Smooth muscle cell of the brain vasculature (primary cell): ENCODE results near the gene PRR4.

ENCODE experiments used
- DNase-seq: peaks from one replicate; pipeline ENCODE4 v3.0.0-alpha.2; 2012; ENCODE audit warnings: low read depth, low spot score

PRR4 gene, protein sequence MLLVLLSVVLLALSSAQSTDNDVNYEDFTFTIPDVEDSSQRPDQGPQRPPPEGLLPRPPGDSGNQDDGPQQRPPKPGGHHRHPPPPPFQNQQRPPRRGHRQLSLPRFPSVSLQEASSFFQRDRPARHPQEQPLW

DNA sequence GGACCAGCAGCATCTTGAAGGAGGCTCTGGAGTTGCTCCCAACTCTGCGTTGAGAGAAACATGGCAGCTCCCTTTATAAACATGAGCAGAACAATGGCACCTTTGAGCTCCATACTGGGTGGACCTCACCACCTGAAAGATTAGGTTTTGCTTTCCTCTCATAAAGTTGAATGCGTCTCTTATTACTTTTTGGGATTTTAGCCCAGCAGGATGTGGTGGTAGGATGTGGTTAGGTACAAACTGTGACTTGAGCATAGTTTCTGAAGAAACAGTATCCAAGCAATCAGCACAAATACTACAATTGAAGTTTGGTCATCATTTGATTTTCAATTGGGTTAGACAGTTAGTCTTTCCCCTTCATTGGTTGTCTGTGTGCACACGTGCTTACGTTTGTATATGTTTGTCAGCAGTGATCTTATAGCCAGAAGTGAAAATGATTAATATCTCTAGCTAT is at the start of gene PRR4:
Gene PRR4, minus strand, starts transcription at position 51 of the 454 bp plus-strand sequence. Its CDS starts 38 bp downstream, at position 13.
- DNase-seq, result no peak

DNA sequence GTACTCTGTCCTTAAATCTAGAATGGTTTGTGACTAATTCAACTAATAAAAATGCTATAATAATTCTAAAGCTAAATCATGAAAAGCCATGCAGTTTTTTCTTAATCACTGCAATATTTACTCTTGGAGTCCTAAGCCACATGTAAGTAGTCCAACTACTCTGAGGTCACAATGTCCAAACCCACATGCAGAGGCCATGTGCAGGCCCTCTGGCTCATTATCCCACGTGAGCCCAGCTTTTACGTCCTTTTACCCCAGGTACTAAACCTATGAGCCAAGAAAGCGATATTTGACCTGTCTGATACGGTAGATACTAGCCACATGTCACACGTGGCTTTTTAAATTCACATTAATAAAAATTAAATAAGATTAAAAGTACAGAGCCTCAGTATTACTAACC is 47.6 kb upstream of the PRR4 start:
- DNase-seq, result no peak

DNA sequence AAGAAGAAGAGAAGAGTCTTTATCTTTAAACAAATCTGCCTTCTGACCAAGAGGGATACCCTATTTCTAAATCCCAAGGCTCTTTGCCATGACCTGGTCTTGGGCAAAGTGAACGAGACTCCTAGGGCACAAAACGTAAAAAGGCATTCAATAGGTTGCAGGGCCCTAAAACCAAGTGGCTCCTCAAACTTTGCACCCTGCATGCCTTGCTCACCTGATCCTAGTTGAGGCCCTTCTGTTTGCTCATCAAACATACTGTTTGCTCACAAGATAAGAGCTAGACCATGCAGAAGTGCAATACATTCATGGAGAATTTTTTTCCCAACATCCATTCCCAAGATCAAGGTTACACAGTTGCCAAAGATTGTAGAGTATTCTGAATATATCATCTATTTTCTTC is 42.7 kb upstream of the PRR4 start:
- DNase-seq, result no peak

DNA sequence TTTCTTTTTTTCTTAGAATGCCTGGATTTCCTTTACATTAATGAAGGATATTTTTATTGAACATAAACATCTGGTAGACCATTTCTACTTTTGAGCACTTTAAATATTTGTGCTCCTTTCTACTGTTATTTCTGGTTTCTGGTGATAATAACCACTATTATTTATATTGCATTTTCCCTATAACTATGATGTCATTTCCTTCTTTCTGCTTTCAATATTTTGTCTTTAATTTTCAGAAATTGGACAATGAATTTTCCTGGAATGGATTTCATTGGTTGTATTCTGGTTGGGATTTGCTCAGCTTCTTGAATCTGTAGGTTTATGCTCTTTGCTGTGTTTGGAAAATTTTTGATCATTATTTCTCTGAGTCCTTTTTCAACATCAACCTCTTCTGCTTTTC is 40.0 kb upstream of the PRR4 start:
- DNase-seq, result no peak

DNA sequence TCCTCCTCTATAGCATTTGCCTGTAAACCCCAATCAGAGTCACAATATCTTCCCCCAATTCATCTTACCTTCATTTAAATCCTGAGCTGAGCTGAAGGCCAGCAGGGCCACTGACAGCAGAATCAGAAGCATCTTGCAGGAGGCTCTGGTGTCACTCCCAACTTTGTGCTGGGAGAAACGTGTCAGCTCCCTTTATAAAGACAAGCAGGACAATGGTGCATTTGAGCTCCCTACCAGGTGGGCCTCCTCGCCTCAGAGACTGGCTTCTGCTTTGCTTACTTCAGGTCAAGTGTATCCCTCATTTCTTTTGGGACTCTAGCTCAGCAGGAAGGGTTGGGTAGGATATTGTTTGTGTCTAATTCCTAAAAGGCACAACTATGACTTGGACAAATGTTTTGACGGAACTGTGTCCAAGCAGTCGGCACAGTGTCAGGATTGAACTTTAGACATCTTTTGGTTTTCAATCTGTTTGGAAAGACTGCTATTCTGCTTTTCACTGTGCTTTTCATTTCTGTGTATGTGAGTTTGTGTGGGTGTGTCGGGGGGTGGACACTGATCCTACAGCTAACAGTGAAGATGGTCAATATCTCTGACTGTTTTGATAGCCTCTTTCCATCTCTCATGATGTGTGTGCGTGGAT is 34.9 kb upstream of the PRR4 start, which contains the start of gene PRH1:
Gene PRH1, minus strand, starts transcription at position 170 of the 640 bp plus-strand sequence. Its CDS starts 38 bp downstream, at position 132.
- DNase-seq, result no peak

DNA sequence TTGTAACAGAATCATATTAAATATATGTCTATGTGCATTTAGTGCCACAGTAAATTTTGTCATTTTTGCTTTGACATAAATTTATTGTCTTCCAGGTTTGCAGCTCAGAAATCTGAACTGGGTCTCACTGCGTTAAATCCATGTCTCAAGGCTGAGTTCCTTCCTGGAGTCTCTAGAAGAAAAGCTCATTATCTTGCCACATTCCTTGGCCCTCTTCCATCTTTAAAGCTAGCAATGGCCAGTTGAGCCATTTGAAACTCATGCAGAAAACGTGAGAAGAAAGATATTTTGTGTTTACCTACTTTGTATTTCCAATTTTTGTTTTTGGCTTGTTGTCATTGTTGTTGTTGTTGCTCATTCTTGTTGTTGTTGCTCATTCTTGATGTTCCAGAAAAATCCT is 24.1 kb upstream of the PRR4 start:
- DNase-seq, result no peak

DNA sequence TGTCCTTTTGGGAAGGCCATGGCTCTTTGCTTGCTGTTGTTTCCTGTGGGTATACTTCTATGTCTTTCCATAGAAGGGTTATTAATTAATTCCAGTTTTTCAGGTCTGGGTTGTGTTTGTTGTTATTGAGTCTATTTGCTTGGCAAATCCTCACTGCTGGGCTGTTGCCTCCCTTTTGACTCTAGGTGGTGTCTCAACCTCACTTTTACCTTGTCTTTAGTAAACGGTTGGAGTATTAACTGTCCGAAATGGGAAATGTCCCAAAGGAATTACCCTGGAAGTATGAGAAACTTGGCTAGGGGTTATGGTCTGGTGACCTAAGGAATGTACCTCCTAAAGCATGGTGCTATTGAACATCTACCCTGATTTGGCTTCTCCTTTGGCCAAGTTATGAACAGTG is 18.1 kb upstream of the PRR4 start:
- no peak for DNase-seq

DNA sequence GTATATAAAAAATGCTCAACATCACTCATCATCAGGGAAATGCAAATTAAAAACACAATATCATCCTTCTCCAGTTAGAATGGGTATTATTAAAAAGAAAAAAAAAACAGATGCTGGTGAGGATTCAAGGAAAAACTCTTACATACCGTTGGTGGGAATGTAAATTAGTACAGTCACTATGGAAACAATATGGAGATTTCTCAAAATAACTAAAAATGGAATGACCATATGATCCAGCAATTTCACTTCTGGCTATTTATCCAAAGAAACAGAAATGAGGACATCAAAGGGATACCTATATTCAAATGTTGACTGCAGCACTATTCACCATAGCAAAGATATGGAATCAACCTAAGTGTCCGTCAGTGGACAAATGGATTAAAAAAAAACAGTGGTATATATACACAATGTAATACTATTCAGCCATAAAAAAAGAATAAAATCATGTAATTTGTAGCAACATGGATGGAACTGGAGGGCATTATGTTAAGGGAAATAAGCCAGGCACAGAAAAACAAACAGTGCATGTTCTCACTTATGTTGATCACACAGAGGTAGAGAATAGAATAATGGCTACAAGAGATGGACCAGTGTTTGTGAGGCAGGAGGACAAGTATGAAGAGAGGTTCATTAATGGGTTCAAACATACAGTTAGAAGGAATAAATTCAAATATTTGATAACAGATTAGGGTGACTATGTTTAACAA is 14.4 kb upstream of the PRR4 start:
- DNase-seq, result no peak

DNA sequence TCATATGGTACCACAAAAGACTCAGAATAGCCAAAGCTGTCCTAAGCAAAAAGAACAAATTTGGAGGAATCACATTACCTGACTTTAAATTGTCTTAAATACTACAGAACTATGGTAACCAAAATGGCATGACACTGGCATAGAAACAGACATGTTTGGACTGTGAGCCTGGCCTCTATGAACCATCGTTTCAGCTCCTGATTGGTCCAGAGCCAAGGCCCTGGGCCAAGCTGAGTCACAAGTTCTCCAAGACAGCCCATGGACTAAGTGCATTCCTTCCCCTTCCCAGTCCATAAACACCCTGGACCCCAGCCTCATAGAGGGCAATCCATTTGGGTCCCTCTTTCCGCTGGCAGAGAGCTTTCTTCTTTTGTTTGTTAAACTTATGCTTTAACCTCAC is 12.1 kb upstream of the PRR4 start:
- DNase-seq, result no peak

DNA sequence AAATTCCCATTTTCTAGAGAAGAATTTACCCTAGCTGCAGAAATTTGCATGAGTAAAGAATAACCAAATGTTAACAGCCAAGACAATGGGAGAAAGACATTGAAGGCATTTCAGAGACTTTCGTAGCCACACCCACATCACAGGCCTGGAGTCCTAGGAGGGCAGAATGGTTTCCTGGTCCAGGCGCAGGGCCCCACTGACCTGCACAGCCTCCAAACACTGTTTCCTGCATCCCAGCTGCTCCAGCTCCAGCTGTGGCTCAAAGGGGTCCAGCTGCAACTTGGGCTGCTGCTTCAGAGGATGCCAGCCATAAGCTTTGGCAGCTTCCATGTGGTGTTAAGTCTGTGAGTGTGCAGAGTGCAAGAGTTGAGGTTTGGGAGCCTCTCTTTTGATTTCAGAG is 6.5 kb upstream of the PRR4 start:
- no peak for DNase-seq

DNA sequence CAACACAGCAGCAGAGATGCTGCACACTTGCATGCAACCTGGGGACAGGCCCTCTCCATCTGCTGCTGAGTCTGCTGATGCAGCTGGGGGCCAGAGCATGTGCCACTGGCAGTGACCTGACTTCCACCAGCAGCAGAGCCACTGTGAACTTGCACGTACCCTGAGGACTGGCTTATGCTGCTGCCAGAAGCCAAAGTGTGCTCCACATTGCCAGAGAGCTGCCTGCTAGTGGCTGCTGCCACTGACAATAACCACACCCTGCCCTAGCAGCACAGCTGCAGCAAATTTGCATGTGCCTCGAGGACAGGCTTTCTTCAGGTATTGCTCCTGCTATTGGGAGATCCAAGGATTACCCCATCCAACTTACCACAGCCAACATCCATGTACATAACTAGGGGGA is 4.5 kb upstream of the PRR4 start:
- no peak for DNase-seq

DNA sequence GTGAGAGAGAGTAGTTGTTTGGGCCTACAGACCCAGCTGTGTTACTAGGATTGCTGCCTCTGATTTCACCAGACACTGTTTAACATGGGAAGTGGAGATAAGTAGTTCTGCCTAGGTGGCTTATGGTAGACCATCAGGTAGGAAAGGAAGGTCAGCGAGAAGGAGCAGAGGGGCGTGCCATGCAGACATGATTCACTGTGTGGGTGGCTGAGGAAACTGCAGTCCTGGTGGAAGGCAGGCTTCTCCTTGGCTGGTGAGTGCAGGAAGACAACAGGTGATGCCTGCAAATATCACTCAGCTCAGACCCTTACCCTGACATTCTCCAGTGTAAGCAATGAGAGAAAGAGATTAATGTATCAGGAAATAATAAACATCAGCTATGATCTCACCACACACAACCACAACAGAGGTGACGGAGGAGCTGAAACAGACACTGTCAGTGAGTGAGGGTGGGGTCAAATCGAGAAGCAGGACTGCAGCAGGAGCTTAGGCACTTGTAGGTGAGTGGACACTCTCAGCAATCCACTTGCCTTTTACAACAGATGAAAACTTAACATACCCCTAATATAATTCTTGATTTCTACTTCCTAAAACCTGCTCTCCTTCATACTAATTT is 2.1 kb upstream of the PRR4 start:
- no peak for DNase-seq

DNA sequence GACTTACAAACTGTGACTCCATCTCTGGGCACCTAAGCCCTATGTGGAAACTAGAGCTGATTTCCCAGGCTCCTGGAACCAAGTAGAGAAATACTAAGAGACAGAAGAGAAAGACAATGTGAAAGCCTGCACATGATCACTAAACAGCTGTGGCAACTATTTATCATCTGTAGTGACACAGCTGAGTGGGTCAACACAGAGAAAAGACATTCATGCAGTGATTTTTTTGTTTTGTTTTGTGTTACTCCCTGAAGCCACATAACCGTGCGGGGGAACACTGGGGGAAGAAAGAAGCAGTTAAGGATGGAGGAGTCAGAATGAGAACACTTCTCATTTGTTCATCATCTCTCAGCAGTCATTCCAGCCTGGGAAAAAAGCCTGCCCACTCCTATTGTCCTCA is 1.5 kb downstream of the PRR4 start:
- no peak for DNase-seq

DNA sequence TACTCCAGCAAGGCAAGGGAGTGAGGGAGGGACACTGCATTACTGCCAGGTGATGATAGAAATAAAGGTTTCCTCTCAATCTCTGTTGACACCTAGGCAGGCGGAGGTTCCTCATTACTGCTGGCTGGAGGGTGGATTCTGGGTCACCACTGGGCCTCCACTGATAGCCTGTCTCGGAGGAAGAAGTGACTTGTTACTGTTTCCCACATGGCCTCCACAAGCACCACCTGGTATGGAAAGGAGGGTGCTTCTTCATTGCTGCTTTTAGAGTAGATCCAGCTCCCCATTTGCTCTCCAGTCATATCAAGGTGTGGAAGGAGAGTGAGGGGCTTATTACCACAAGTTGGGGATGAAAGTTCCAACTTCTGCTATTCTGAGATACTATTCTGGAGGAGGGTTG is 6.4 kb downstream of the PRR4 start:
- DNase-seq, result no peak

DNA sequence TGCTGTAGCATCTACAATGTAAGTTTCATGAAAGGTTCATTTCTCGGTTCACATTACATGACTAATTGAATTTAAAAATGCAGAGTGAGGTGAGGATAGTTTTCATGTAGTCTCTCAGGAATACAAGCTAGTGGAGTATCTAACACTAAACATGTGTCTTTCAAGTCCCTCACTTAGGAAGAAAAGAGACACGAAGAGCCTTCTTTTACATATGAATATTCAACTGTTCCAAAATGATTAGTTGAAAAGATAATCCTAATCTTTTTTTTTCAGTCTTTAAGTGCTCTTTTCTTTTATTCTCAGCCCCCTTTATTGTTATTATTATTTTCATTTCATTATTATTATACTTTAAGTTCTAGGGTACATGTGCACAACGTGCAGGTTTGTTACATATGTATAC is 10.8 kb downstream of the PRR4 start:
- DNase-seq, result no peak

DNA sequence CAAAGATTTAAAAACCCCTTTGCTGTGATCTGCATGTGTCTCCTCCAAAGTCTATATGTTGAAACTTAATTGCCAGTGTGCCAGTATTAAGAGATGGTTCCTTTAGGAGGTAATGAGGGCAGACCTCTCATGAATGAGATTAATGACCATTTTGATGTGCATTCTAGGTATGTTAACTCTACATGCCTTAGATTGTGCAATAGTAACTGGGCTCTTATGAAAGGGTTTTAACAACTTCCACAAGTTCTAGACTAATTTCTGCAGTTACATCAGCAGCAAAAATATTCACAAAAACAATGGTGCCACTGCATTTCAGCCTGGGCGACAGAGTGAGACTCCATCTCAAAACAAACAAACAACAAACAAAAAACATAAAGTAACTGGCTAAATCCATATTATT is 19.3 kb downstream of the PRR4 start:
- no peak for DNase-seq

DNA sequence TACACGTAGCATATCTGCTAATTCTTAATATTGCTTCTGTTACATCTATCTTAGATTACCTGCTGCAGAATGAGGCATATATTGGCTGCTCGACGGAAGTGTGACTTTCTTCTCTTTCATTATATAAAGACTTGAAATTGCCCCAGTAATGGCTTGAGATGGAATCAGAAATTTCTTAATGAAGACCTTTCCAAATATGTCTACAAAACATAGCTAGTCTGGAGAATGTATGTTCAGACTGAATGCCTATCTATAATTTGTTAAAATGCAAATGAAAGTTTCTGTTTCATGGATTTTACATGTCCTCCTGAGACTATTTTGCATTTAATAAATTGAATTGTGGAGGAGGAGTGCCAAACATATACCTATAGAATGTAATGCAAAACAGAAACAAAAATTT is 23.0 kb downstream of the PRR4 start, which contains the start of gene TAS2R10:
Gene TAS2R10, minus strand, starts transcription at position 101 of the 400 bp plus-strand sequence. Its CDS starts 89 bp downstream, at position 12.
- DNase-seq, result no peak

DNA sequence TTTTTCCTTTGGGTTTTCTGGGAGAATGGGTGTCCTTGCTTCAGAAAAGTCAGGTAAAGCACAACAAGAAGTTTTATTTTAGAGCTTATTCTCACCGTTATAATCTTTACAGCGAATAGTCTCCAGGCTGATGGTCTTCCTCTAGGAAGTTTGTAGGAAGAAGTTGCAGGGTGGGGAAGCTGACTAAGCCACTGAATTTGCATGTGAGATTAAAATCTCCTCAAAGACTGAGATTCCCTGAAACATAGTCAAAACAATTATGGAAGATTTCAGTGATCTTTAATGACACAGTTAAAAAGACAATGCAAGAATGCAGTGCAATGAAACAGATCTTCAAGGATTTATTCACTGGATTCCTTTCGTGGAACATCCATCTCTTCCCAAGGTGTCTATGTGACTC is 24.3 kb downstream of the PRR4 start:
- DNase-seq, result no peak

DNA sequence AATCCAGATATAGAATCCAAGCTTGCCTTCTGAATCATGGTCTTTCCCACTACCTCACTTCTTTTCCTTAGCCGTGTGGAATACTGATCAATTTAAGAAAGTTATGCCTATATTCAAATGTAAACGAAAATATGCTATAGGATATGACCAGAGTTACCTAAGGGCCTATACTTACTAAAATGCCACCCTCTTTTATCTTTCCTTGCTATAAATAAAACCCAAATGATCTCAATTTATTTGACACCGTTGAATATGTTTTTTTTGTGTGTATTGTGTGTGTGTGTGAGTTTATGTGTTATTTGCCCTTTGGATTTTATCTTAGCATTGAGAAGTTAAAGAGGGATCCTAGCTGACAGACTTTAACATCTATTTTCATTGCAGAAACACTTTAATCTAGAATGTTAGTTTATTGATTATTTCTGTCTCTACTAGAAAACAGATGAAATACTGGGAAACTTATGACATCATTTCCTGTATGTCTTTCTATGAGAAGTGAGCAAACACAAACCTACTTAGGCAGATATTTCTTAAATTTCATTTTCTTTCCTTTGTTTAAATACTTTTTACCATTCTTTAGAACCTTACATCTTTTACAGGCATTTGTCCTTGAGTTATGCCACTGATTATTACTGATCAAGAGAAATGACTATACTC is 37.3 kb downstream of the PRR4 start:
- no peak for DNase-seq

DNA sequence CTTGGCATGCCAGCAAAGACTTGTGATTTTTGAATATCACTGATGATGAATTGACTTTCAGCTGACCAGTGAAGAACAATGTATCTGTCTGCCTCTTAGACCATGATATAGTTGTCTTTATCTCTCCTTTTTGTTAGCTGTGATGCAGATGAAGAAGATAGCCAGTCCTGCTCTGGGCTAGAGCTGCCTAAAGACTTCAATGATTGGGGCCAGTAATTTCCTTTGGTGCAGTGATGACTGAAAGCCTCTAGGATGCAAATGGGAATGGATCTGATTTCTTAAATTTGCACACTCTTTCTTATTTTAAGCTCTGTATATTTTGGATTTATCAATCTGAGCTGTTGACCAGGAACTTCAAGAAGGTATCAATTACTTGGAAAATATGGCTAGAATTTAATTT is 39.2 kb downstream of the PRR4 start, which contains the start of gene TAS2R9:
Gene TAS2R9, minus strand, starts transcription at position 101 of the 400 bp plus-strand sequence. Its CDS starts 93 bp downstream, at position 8.
- DNase-seq, result no peak

DNA sequence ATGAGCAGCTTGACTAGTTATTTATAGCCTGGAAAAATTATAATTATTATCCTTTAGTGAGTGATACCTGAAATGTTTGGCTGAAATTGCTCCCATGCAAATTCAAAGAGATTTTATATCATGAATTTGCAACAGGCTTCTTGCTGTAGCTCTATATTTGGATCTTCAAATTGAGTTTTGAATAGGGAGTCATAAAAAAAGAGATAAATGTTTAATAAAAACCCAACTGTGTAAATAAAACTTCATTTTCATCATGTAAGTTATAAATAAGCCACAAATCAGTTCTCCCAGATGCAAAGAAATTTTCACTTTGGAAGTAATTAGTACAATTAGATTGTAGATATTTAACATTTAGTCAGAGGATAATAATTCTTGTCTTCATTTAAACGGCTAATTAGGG is 42.1 kb downstream of the PRR4 start, which contains the start of gene TAS2R8:
Gene TAS2R8, minus strand, starts transcription at position 101 of the 400 bp plus-strand sequence. CDS start 306 bp downstream, outside the sequence.
- DNase-seq, result no peak

DNA sequence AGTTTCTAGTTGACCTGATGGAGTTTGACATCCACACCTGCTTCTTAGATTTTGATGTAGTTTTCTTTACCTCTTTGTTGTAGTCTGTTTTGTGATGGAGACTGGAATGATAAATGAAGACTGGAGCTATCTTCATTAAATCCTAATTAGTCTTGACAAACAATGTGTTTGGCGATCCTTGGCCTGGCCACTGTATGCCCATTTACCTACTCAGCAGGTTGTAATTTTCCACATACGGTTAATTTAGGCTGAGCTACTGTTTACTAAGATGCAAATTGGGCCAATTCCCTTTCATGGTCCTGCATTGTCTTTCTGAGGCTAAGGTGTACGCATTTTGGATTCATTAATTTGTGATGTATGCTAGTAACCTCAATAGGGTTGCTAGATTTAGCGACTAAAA is 46.7 kb downstream of the PRR4 start, which contains the start of gene TAS2R7:
Gene TAS2R7, minus strand, starts transcription at position 41 of the 400 bp plus-strand sequence. CDS start 57 bp downstream, outside the sequence.
- no peak for DNase-seq
